CD14-positive monocyte (primary cell): Measurements from ENCODE around the gene PLCB2. TPM values are rescaled to one million over a fixed set of nuclear protein-coding genes. Genes with fewer than 3 reads are reported as not detected.

Source experiments
- DNase-seq, 3 donors: peaks; one replicate each; pipeline ENCODE4 v3.0.0-alpha.2; 2011 to 2022
- H2AFZ ChIP-seq: 2 replicates; pipeline ENCODE4 v1.6.0; 2012; ENCODE audit warnings: mild to moderate bottlenecking, low read depth, low read length, inconsistent platforms; ENCODE audit not compliant: insufficient read depth, poor library complexity, severe bottlenecking
- H3K27ac ChIP-seq, 2 donors: 1 replicate in 1 of 2; 2 replicates in 1 of 2; pipeline ENCODE4 v1.5.1; 2012 to 2013; ENCODE audit warnings: low read length in 2 of 2, control low read depth in 1 of 2, inconsistent platforms in 1 of 2, low read depth in 1 of 2, mild to moderate bottlenecking in 1 of 2
- H3K27me3 ChIP-seq, 2 donors: one replicate each; pipeline versions ENCODE4 v1.6.0 to v1.6.1; 2011 to 2013; ENCODE audit warnings: low read length in 2 of 2; ENCODE audit not compliant: control insufficient read depth in 2 of 2, insufficient read depth in 2 of 2
- H3K36me3 ChIP-seq, 2 donors: replicated peaks in 1 of 2; 1 replicate in 1 of 2; 2 replicates in 1 of 2; pipeline versions ENCODE4 v1.5.1 to v1.6.1; 2012 to 2013; ENCODE audit warnings: low read length in 2 of 2, control low read depth in 1 of 2, inconsistent platforms in 1 of 2, mild to moderate bottlenecking in 1 of 2; ENCODE audit not compliant: insufficient read depth in 2 of 2, control insufficient read depth in 1 of 2
- H3K4me1 ChIP-seq, 2 donors: 1 replicate in 1 of 2; 2 replicates in 1 of 2; pipeline versions ENCODE4 v1.5.1 to v1.6.1; 2012 to 2013; ENCODE audit warnings: low read length in 2 of 2, control low read depth in 1 of 2, inconsistent platforms in 1 of 2, mild to moderate bottlenecking in 1 of 2, moderate library complexity in 1 of 2; ENCODE audit not compliant: insufficient read depth in 2 of 2, control insufficient read depth in 1 of 2
- H3K4me2 ChIP-seq: replicated peaks from 2 replicates; pipeline ENCODE3; 2012; ENCODE audit warnings: low read length, moderate library complexity, mild to moderate bottlenecking; ENCODE audit not compliant: poor library complexity, severe bottlenecking; ENCODE audit errors: extremely low read depth
- H3K4me3 ChIP-seq, 3 experiments: fragments of 200-600 bp in 1 of 3; sonication (generic) in 1 of 3; replicated peaks in 1 of 3; 1 replicate in 2 of 3; 2 replicates in 1 of 3; pipeline ENCODE4 v1.5.1; 2011 to 2013; ENCODE audit warnings: low read length in 3 of 3, mild to moderate bottlenecking in 3 of 3, control low read depth in 2 of 3, low read depth in 2 of 3, inconsistent platforms in 1 of 3, moderate library complexity in 1 of 3
- H3K79me2 ChIP-seq: 2 replicates; pipeline ENCODE4 v1.6.0; 2012; ENCODE audit warnings: mild to moderate bottlenecking, control low read depth, inconsistent platforms, low read length, moderate library complexity; ENCODE audit not compliant: insufficient read depth
- H3K9ac ChIP-seq: 2 replicates; pipeline ENCODE4 v1.6.0; 2017; ENCODE audit warnings: low read length, mild to moderate bottlenecking; ENCODE audit not compliant: insufficient read depth, poor library complexity, severe bottlenecking
- H3K9me3 ChIP-seq, 2 donors: replicated peaks in 1 of 2; 1 replicate in 1 of 2; 2 replicates in 1 of 2; pipeline versions ENCODE4 v1.5.1 to v1.6.1; 2012 to 2013; ENCODE audit warnings: low read length in 2 of 2, control low read depth in 1 of 2; ENCODE audit not compliant: control insufficient read depth in 1 of 2, insufficient read depth in 1 of 2
- H4K20me1 ChIP-seq: 2 replicates; pipeline ENCODE4 v1.6.0; 2012; ENCODE audit warnings: mild to moderate bottlenecking, low read length, control low read depth, moderate library complexity; ENCODE audit not compliant: insufficient read depth
- H3K27ac Mint-ChIP-seq, 7 donors: one replicate each; pipeline ENCODE4 v1.8.0; 2020; ENCODE audit warnings: mild to moderate bottlenecking in 7 of 7, mixed read lengths in 7 of 7, moderate library complexity in 6 of 7, inconsistent platforms in 2 of 7
- H3K27me3 Mint-ChIP-seq, 3 donors: one replicate each; pipeline ENCODE4 v1.8.0; 2021 to 2022; ENCODE audit warnings: low read depth in 3 of 3, mild to moderate bottlenecking in 3 of 3, mixed read lengths in 3 of 3, moderate library complexity in 3 of 3, inconsistent platforms in 1 of 3
- H3K36me3 Mint-ChIP-seq, 2 donors: one replicate each; pipeline ENCODE4 v1.8.0; 2020; ENCODE audit warnings: mixed read lengths in 2 of 2, inconsistent platforms in 1 of 2, mild to moderate bottlenecking in 1 of 2
- H3K4me1 Mint-ChIP-seq: one replicate; pipeline ENCODE4 v1.8.0; 2020; ENCODE audit warnings: mild to moderate bottlenecking, mixed read lengths
- H3K4me3 Mint-ChIP-seq, 2 donors: one replicate each; pipeline ENCODE4 v1.8.0; 2020; ENCODE audit warnings: mild to moderate bottlenecking in 2 of 2, mixed read lengths in 2 of 2, moderate library complexity in 1 of 2
- H3K9me3 Mint-ChIP-seq, 7 donors: one replicate each; pipeline ENCODE4 v1.8.0; 2020 to 2022; ENCODE audit warnings: mixed read lengths in 7 of 7, mild to moderate bottlenecking in 6 of 7, moderate library complexity in 6 of 7, inconsistent platforms in 2 of 7
- WGBS: methylation state at CpG from one replicate; pipeline ENCODE4 v1.1.5; 2013; ENCODE audit warnings: missing lambda C conversion rate; ENCODE audit not compliant: insufficient coverage; 5-methylcytosine and 5-hydroxymethylcytosine counted together
- intact Hi-C, 2 donors: fragments of 100-400 bp; cut with micrococcal nuclease; formaldehyde crosslinking; loops; one replicate each; pipeline versions ENCODE4 v1.15.0 to v1.15.1; 2023
- polyA plus RNA-seq, 3 donors: library from polyadenylated mRNA; depleted of rRNA in 1 of 3; unstranded in 2 of 3; stranded (reverse) in 1 of 3; fragments of 300-500 nt in 2 of 3; fragments of >200 nt in 1 of 3; fragmentation: Illumina TruSeq in 2 of 3; gene quantifications; 1 replicate in 2 of 3; 2 replicates in 1 of 3; pipeline ENCODE4 v1.2.3, GENCODE V29; 2012 to 2021
- TF ChIP-seq, protein P1 (sequence below): fragments of 200-600 bp; IDR thresholded peaks from one replicate; pipeline ENCODE4 v1.8.0; 2022; ENCODE audit warnings: antibody characterized with exemption, mild to moderate bottlenecking

PLCB2 gene
- polyA plus RNA-seq, 3 donors = 56.5 to 1,191 (median 74.5) TPM

DNA sequence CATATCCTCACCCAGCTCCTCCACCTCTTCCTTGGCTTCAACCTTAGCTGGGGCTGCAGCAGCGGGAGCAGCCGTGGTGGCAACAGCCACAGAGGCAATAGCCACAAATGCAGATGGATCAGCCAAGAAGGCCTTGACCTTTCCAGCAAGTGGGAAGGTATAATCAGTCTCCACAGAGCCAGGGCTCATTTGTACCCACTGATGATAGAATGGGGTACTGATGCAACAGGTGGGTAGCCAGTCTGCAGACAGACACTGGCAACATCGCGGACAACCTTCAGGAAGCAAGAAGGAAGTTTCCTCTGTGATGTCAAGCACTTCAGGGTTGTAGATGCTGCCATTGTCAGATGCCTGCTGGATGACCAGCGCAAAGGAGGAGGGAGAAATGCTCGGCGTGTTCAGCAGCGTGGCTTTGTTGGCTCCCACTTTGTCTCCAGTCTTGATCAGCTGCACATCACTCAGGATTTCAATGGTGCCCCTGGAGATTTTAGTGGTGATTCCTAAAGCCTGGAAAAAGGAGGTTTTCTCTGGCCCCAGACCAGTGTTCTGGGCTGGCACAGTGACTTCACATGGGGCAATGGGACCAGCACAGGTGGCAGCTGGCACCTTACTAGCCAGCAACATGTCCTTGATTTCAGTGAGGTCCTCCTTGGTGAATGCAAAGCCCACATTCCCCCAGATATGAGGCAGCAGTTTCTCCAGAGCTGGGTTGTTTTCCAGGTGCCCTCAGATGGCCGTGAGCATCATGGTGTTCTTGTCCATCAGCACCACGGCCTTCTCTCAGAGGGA is 4.8 kb upstream of the PLCB2 start:
- no peak overlapping the region for H3K9ac ChIP-seq
- Mint-ChIP-seq H3K36me3 (peaks cover 0 to 2% of the 10 kb centered on the region in 2 donors), H3K27ac (no peak overlapping the region), H3K4me3 (no peak overlapping the region), H3K9me3 (no peaks in the 10 kb centered on the region), H3K4me1 (peaks cover 40% of the 10 kb centered on the region), H3K27me3 (peaks cover 15 to 21% (median 16%) of the 10 kb centered on the region in 3 donors)
- peaks cover 4 to 10% of the 10 kb centered on the region in 2 donors for H3K27me3 ChIP-seq
- no peak overlapping the region for H3K27ac ChIP-seq
- intact Hi-C loops = loop anchor here (5.0 kb wide), 1 partner anchor 35 kb away; no protein-coding TSS in a partner anchor
- H3K79me2 ChIP-seq = peaks cover 18% of the 10 kb centered on the region
- no peak overlapping the region for H2AFZ ChIP-seq
- H4K20me1 ChIP-seq = peaks cover 4% of the 10 kb centered on the region
- H3K9me3 ChIP-seq = no peaks in the 10 kb centered on the region
- WGBS = 95% methylated on average over 8 of the region's 10 CpGs
- TF ChIP-seq, protein P1, sequence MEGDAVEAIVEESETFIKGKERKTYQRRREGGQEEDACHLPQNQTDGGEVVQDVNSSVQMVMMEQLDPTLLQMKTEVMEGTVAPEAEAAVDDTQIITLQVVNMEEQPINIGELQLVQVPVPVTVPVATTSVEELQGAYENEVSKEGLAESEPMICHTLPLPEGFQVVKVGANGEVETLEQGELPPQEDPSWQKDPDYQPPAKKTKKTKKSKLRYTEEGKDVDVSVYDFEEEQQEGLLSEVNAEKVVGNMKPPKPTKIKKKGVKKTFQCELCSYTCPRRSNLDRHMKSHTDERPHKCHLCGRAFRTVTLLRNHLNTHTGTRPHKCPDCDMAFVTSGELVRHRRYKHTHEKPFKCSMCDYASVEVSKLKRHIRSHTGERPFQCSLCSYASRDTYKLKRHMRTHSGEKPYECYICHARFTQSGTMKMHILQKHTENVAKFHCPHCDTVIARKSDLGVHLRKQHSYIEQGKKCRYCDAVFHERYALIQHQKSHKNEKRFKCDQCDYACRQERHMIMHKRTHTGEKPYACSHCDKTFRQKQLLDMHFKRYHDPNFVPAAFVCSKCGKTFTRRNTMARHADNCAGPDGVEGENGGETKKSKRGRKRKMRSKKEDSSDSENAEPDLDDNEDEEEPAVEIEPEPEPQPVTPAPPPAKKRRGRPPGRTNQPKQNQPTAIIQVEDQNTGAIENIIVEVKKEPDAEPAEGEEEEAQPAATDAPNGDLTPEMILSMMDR = no peak
- no peak for DNase-seq
- no peak overlapping the region for H3K4me3 ChIP-seq
- no peaks in the 10 kb centered on the region for H3K36me3 ChIP-seq
- H3K4me2 ChIP-seq = no peak overlapping the region
- peaks cover 30 to 37% of the 10 kb centered on the region in 2 donors for H3K4me1 ChIP-seq

GRCh38 chr15:40310993-40311392 is 3.3 kb upstream of the PLCB2 start:
- Histone ChIP-seq H2AFZ (no peak overlapping the region), H3K9me3 (no peaks in the 10 kb centered on the region), H3K9ac (no peak overlapping the region), H3K27me3 (peaks cover 4 to 10% of the 10 kb centered on the region in 2 donors), H3K36me3 (no peaks in the 10 kb centered on the region), H3K4me1 (peaks cover 34 to 45% of the 10 kb centered on the region in 2 donors), H3K79me2 (peaks cover 34% of the 10 kb centered on the region), H3K27ac (no peak overlapping the region), H3K4me2 (no peak overlapping the region), H3K4me3 (no peak overlapping the region), H4K20me1 (peaks cover 14% of the 10 kb centered on the region)
- TF ChIP-seq, protein P1 = no peak
- DNase-seq = no peak
- H3K4me3 Mint-ChIP-seq = no peak overlapping the region
- 87% methylated on average over 2 of the region's 3 CpGs for WGBS
- H3K27me3 Mint-ChIP-seq = peaks cover 15 to 21% (median 16%) of the 10 kb centered on the region in 3 donors
- no peak overlapping the region for H3K27ac Mint-ChIP-seq
- H3K36me3 Mint-ChIP-seq = peaks cover 0 to 2% of the 10 kb centered on the region in 2 donors
- H3K9me3 Mint-ChIP-seq = no peaks in the 10 kb centered on the region
- peaks cover 45% of the 10 kb centered on the region for H3K4me1 Mint-ChIP-seq
- intact Hi-C loops = loop anchor here (5.0 kb wide), 1 partner anchor 34 kb away; no protein-coding TSS in a partner anchor
